ENCODE data around the gene TBC1D16.
"Not testable (repeated sequence)": the region's sequence is repeated elsewhere in the genome, so short reads cannot be mapped to it uniquely, and the experiment has no call there.

TBC1D16 gene

GRCh38 chr17:80051681-80052080, 16.0 kb upstream of the TBC1D16 start:
- DNase-seq = no peak

- DNase-seq = no peak
Measured at GRCh38 chr17:80050706-80051105, 15.0 kb upstream of the TBC1D16 start.

GRCh38 chr17:80049986-80050385, 14.3 kb upstream of the TBC1D16 start:
- DNase-seq = no peak

- peak; percentile 56 to 73 for DNase-seq
Measured at GRCh38 chr17:80047176-80047575, 11.5 kb upstream of the TBC1D16 start.

- not testable (repeated sequence) for DNase-seq
Measured at GRCh38 chr17:80046709-80047108, 11.0 kb upstream of the TBC1D16 start.

GRCh38 chr17:80045703-80046102, 10.0 kb upstream of the TBC1D16 start:
- peak; percentile 43 to 75 for DNase-seq

GRCh38 chr17:80043963-80044362, 8.3 kb upstream of the TBC1D16 start:
- no peak for DNase-seq

- peak; percentile 80 to 81 for DNase-seq
Measured at GRCh38 chr17:80036715-80037477, 1.2 kb upstream of the TBC1D16 start.

- peak; percentile 75 to 88 for DNase-seq
Measured at GRCh38 chr17:80035937-80036714, 454 bp upstream of the TBC1D16 start, which contains the start of gene CCDC40. Gene CCDC40, plus strand, starts transcription at chr17:80036642. Its CDS starts 21 bp downstream, at chr17:80036663.

GRCh38 chr17:80034791-80035686, 633 bp downstream of the TBC1D16 start:
- no peak for DNase-seq

- no peak for DNase-seq
Measured at GRCh38 chr17:80033840-80034239, 1.8 kb downstream of the TBC1D16 start.

GRCh38 chr17:80032614-80033171, 3.0 kb downstream of the TBC1D16 start:
- DNase-seq = no peak

GRCh38 chr17:80031691-80032430, 3.8 kb downstream of the TBC1D16 start:
- no peak for DNase-seq

GRCh38 chr17:80030730-80031410, 4.8 kb downstream of the TBC1D16 start:
- DNase-seq = peak; percentile 79 to 90

- peak in 1 of 2 experiments; percentile 42 for DNase-seq
Measured at GRCh38 chr17:80029258-80029974, 6.3 kb downstream of the TBC1D16 start.

- DNase-seq = no peak
Measured at GRCh38 chr17:80028030-80028429, 7.6 kb downstream of the TBC1D16 start.

- DNase-seq = no peak
Measured at GRCh38 chr17:80027043-80027435, 8.6 kb downstream of the TBC1D16 start.

- peak in 1 of 2 experiments; percentile 35 for DNase-seq
Measured at GRCh38 chr17:80026359-80027042, 9.2 kb downstream of the TBC1D16 start.

- no peak for DNase-seq
Measured at GRCh38 chr17:80025796-80026195, 9.9 kb downstream of the TBC1D16 start.

- peak; percentile 75 to 88 for DNase-seq
Measured at GRCh38 chr17:80025140-80025539, 10.5 kb downstream of the TBC1D16 start.
